Heart left ventricle (tissue), 16 donors: Measurements from ENCODE around the gene C12orf76. TPM values are rescaled to one million over a fixed set of nuclear protein-coding genes. Genes with fewer than 3 reads are reported as not detected.

Experiments used
- ATAC-seq, 4 donors: fragments of 200-7000 bp; cut with Tn5 transposase; one replicate each; pipeline ENCODE4 v1.9.1; 2020 to 2022; ENCODE audit warnings: moderate library complexity in 4 of 4, mild to moderate bottlenecking in 3 of 4, moderate number of reproducible peaks in 1 of 4
- DNase-seq, 5 donors: peaks; one replicate each; pipeline ENCODE4 v3.0.0-alpha.2; 2020
- H3K27ac ChIP-seq, 12 donors: fragments of 200-600 bp; sonication (generic) in 4 of 12; one replicate each; pipeline versions ENCODE4 v1.5.0 to v1.8.0; 2016 to 2022; ENCODE audit warnings: mild to moderate bottlenecking in 2 of 12
- H3K27me3 ChIP-seq, 9 donors: fragments of 200-600 bp; sonication (generic) in 2 of 9; one replicate each; pipeline versions ENCODE4 v1.5.1 to v1.8.0; 2016 to 2022; ENCODE audit warnings: mild to moderate bottlenecking in 3 of 9
- H3K36me3 ChIP-seq, 9 donors: fragments of 200-600 bp; sonication (generic) in 2 of 9; one replicate each; pipeline versions ENCODE4 v1.5.0 to v1.8.0; 2018 to 2022; ENCODE audit warnings: mild to moderate bottlenecking in 2 of 9
- H3K4me1 ChIP-seq, 12 donors: fragments of 200-600 bp; sonication (generic) in 4 of 12; one replicate each; pipeline versions ENCODE4 v1.5.0 to v1.8.0; 2016 to 2022; ENCODE audit warnings: mild to moderate bottlenecking in 3 of 12
- H3K4me3 ChIP-seq, 12 donors: fragments of 200-600 bp; sonication (generic) in 4 of 12; one replicate each; pipeline versions ENCODE4 v1.5.0 to v1.8.0; 2017 to 2022; ENCODE audit warnings: mild to moderate bottlenecking in 9 of 12, moderate library complexity in 4 of 12
- H3K9me3 ChIP-seq, 12 donors: fragments of 200-600 bp; sonication (generic) in 4 of 12; one replicate each; pipeline versions ENCODE4 v1.5.0 to v1.8.0; 2016 to 2022; ENCODE audit warnings: mild to moderate bottlenecking in 1 of 12
- POLR2A ChIP-seq, 2 donors: fragments of 450-650 bp; IDR thresholded peaks; one replicate each; pipeline ENCODE4 v1.6.1; 2017; ENCODE audit warnings: antibody characterized with exemption in 2 of 2, mild to moderate bottlenecking in 2 of 2, moderate library complexity in 2 of 2
- WGBS, 4 donors: extraction: QIAGEN DNeasy Blood & Tissue Kit in 2 of 4; methylation state at CpG; one replicate each; pipeline versions ENCODE4 v1.1.5 to v1.1.7; 2013 to 2018; 5-methylcytosine and 5-hydroxymethylcytosine counted together
- intact Hi-C, 10 donors: fragments of 100-400 bp; cut with DNase I; formaldehyde crosslinking; loops; one replicate each; pipeline versions ENCODE4 v1.11.1 to v1.14.2; 2022
- polyA plus RNA-seq, 2 donors: library from polyadenylated mRNA; stranded (reverse); fragments of 200-250 nt; gene quantifications; one replicate each; pipeline ENCODE4 v1.2.3, GENCODE V29; 2013
- total RNA-seq, 9 donors: library from RNA; depleted of rRNA in 2 of 9; stranded (reverse); fragments of >200 nt in 2 of 9; fragmentation: NEBNext Ultra II Directional in 3 of 9; extraction: Animal tissue kit (Norgen Biotek cat#: 25700) in 3 of 9; gene quantifications; one replicate each; pipeline versions ENCODE4 v1.1.0 to v1.2.4, GENCODE V29; 2016 to 2023
- TF ChIP-seq, protein P1 (sequence below), 12 donors: fragments of 200-600 bp; sonication (generic) in 4 of 12; IDR thresholded peaks; one replicate each; pipeline versions ENCODE4 v1.5.0 to v1.8.0; 2018 to 2022; ENCODE audit warnings: antibody characterized with exemption in 12 of 12, mild to moderate bottlenecking in 5 of 12
- donor health status: ischemic (EF 13 %, LVEDD 7.1; RV severe dilation, severe dysfunction).
- donor health status: healthy with polysubstance abuse.
- donor health status: DM: no; HTN: yes; CAD: no.
- donor health status: DM: no; HTN: no; CAD: no.
- donor health status: ischemic (EF 25% LVEDD 6.9; RV normal size, moderate dysfunction).
- donor health status: ischemic (EF 25% LVEDD 5.7; RV mildly dilated, moderate dysfunction).
- donor health status: healthy.
- donor health status: DM: yes; HTN: yes; CAD: no.
- donor health status: ischemic (EF 35%, LVEDD 5.7; RV mildly dilated, moderate dysfunction).
- donor health status: nonischemic (EF 11% LVEDD 7.7; RV severe dilation, severe dysfunction).
- donor health status: DM: yes; HTN: yes; CAD: no.
- donor health status: PGD.
- donor health status: ischemic (EF 29% LVEDD 5.4; RV normal size, mild dysfunction).
- donor health status: nonischemic (EF 23%, LVEDD 6.1; RV moderate dilation, normal function).

The C12orf76 gene
- total and polyA plus RNA-seq, 11 donors = 3.5 to 13.3 (median 4.7) TPM

DNA sequence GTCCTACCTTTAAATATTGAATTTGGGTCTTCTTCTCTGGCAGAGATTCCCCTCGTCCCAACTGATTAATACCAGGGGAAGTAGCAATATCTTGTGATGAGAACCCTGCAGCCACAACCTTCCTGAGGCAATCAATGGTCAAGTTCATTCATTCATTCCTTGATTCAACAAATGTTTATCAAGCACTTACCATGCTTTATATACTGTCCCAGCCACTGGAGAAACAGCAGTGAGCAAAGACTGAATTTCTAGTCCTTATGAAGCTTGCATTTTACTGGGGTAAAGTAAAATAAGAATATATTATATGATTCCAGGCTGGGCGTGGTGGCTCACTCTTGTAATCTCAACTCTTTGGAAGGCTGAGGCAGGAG lies 51.9 kb downstream of the C12orf76 start:
- TF ChIP-seq POLR2A (IDR thresholded peaks at IDR 0.05) = no peak
- TF ChIP-seq, protein P1, sequence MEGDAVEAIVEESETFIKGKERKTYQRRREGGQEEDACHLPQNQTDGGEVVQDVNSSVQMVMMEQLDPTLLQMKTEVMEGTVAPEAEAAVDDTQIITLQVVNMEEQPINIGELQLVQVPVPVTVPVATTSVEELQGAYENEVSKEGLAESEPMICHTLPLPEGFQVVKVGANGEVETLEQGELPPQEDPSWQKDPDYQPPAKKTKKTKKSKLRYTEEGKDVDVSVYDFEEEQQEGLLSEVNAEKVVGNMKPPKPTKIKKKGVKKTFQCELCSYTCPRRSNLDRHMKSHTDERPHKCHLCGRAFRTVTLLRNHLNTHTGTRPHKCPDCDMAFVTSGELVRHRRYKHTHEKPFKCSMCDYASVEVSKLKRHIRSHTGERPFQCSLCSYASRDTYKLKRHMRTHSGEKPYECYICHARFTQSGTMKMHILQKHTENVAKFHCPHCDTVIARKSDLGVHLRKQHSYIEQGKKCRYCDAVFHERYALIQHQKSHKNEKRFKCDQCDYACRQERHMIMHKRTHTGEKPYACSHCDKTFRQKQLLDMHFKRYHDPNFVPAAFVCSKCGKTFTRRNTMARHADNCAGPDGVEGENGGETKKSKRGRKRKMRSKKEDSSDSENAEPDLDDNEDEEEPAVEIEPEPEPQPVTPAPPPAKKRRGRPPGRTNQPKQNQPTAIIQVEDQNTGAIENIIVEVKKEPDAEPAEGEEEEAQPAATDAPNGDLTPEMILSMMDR (IDR thresholded peaks at IDR 0.05) = no peak
- Histone ChIP-seq H3K4me3 (peak overlapping the region; percentile 82 to 100 (median 92)), H3K27ac (peak overlapping the region in 10 of 12 donors; percentile 85 to 99 (median 92)), H3K27me3 (no peaks in the 10 kb centered on the region), H3K36me3 (peaks cover 0 to 10% (median 3%) of the 10 kb centered on the region in 9 donors), H3K4me1 (peaks cover 0 to 71% (median 30%) of the 10 kb centered on the region in 12 donors), H3K9me3 (no peaks in the 10 kb centered on the region)
- intact Hi-C loops = loop anchor here in 4 of 10 donors (5.0 kb wide), 3 partner anchors 34 to 51 kb away; partner anchors contain the start of gene C12orf76 (in 1 of the 4)
- DNase-seq (no peak), ATAC-seq (no peak)
- 48 to 50% (median 49%) methylated on average over 2 of the region's 2 CpGs for WGBS, 4 donors

DNA sequence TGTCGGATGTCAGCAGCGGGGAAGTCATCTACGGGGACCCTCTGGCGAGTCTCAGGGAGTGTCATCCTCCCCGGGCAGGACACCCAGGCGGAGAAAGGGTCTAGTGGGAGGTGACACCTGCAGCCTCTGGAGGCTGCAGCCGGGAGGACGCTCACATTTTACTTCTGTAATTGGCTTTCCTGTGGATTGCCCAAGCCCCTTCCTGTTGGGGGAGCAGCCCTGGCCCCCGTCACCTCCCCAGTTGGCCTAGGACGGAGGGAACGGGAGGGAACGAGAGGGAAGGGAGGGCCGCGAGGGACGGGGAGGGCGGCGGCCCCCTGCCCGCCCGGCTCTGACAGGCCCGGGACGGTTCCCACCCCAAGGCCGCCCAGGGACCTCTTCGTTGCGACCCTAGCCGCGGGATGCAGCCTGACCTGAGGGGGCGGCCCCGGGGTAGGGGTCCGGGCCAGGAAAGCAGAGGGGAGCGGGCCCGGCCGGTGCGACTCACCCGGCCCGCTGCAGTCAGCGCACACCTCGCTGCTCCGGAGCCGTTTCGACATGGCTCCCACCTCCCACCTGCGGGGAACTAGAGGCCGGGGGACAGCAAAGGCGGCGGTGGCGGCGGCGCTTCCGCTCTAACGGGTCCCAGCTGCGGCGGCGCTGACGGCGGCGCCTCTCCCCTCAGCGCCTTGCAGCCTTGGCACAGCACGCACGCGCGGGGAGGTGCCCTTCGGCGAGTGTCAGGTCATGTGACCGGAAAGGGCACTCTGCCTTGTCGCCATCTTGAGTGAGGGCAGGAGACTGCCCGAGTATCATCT lies 52.4 kb downstream of the C12orf76 start, which contains the start of gene GIT2:
GIT2 (minus strand) TSS at position 683 of the 797 bp plus-strand sequence; CDS start at position 539, 144 bp downstream.
- Histone ChIP-seq H3K4me3 (peak within 1 kb of the TSS; percentile 82 to 100 (median 92)), H3K9me3 (no peaks in the 10 kb centered on the region), H3K36me3 (peaks cover 0 to 16% (median 9%) of the 10 kb centered on the region in 9 donors), H3K27me3 (no peaks in the 10 kb centered on the region), H3K4me1 (peaks cover 0 to 65% (median 28%) of the 10 kb centered on the region in 12 donors), H3K27ac (peak within 1 kb of the TSS; percentile 80 to 99 (median 90))
- intact Hi-C loops = loop anchor here in 4 of 10 donors (5.0 kb wide), 3 partner anchors 34 to 51 kb away; partner anchors contain the start of gene C12orf76 (in 1 of the 4)
- TF ChIP-seq POLR2A (IDR thresholded peaks at IDR 0.05) = peak in 1 of 2 donors; percentile 89
- TF ChIP-seq, protein P1 (IDR thresholded peaks at IDR 0.05) = no peak
- DNase-seq (peak; percentile 94 to 98 (median 96)), ATAC-seq (peak; percentile 86 to 92 (median 90))
- WGBS, 4 donors = 0% methylated on average over 27 to 65 of the region's 65 CpGs

DNA sequence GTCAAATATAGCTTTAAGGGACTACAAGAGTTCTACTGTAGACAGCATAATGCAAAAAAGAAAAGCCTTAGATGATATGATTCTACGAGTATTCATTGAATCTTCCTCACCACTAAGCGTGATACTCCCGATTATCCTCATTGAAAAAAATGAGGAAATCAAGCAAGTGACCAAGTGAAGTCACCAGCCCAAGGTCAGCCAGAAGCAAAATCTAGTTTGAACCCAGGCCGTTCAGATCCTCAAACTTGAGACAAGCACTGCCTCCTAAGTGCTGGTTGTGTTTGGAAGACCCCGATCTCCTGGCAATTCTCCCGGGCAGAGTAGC lies 53.0 kb downstream of the C12orf76 start:
- Histone ChIP-seq H3K27me3 (no peaks in the 10 kb centered on the region), H3K27ac (peak overlapping the region in 11 of 12 donors; percentile 85 to 99 (median 90)), H3K4me3 (peak overlapping the region; percentile 82 to 100 (median 92)), H3K36me3 (peaks cover 0 to 22% (median 14%) of the 10 kb centered on the region in 9 donors), H3K4me1 (peaks cover 0 to 60% (median 29%) of the 10 kb centered on the region in 12 donors), H3K9me3 (no peaks in the 10 kb centered on the region)
- ATAC-seq (peak in 1 of 4 donors; percentile 0), DNase-seq (peak in 1 of 5 donors; percentile 21)
- TF ChIP-seq, protein P1 (IDR thresholded peaks at IDR 0.05) = no peak
- no peak for TF ChIP-seq POLR2A (IDR thresholded peaks at IDR 0.05)
- 1 to 5% (median 4%) methylated on average over 6 of the region's 6 CpGs for WGBS, 4 donors
- intact Hi-C loops = loop anchor here in 4 of 10 donors (5.0 kb wide), 3 partner anchors 33 to 52 kb away; partner anchors contain the start of gene C12orf76 (in 1 of the 4)
